Measurements from ENCODE around the gene ADARB2.

ADARB2 gene

GRCh38 chr10:1560535-1561192 lies 176.7 kb downstream of the ADARB2 start:
- H3K4me3 ChIP-seq: no peak overlapping the region
- H3K27ac ChIP-seq: no peak overlapping the region

- H3K4me3 ChIP-seq: no peak overlapping the region
- H3K27ac ChIP-seq: no peak overlapping the region
These were observed 177.6 kb downstream of the ADARB2 start for GRCh38 chr10:1559761-1560160.

GRCh38 chr10:1559311-1559710 lies 178.0 kb downstream of the ADARB2 start:
- H3K4me3 ChIP-seq: no peak overlapping the region
- H3K27ac ChIP-seq: no peak overlapping the region

GRCh38 chr10:1558906-1559305 lies 178.4 kb downstream of the ADARB2 start:
- H3K4me3 ChIP-seq: no peak overlapping the region
- H3K27ac ChIP-seq: no peak overlapping the region

GRCh38 chr10:1557081-1557480 lies 180.2 kb downstream of the ADARB2 start:
- H3K4me3 ChIP-seq: no peak overlapping the region

GRCh38 chr10:1556496-1556895 lies 180.8 kb downstream of the ADARB2 start:
- Histone ChIP-seq H3K27ac (no peak overlapping the region), H3K4me3 (no peak overlapping the region)

More at GRCh38 chr10:1557081-1557480, 180.2 kb downstream of the ADARB2 start:
- no peak overlapping the region for H3K27ac ChIP-seq

GRCh38 chr10:1553951-1554350 lies 183.4 kb downstream of the ADARB2 start:
- H3K27ac ChIP-seq: no peak overlapping the region

GRCh38 chr10:1552881-1553670 lies 184.2 kb downstream of the ADARB2 start:
- Histone ChIP-seq H3K4me3 (no peak overlapping the region), H3K27ac (no peak overlapping the region)

More at GRCh38 chr10:1553951-1554350, 183.4 kb downstream of the ADARB2 start:
- H3K4me3 ChIP-seq: no peak overlapping the region

- no peak overlapping the region for H3K27ac ChIP-seq
- H3K4me3 ChIP-seq: no peak overlapping the region
These were observed 184.9 kb downstream of the ADARB2 start for GRCh38 chr10:1552406-1552805.

GRCh38 chr10:1551636-1552338 lies 185.5 kb downstream of the ADARB2 start:
- Histone ChIP-seq H3K27ac (no peak overlapping the region), H3K4me3 (no peak overlapping the region)

GRCh38 chr10:1550616-1551015 lies 186.7 kb downstream of the ADARB2 start:
- no peak overlapping the region for H3K4me3 ChIP-seq

GRCh38 chr10:1550291-1550595 lies 187.1 kb downstream of the ADARB2 start:
- Histone ChIP-seq H3K4me3 (no peak overlapping the region), H3K27ac (no peak overlapping the region)

More at GRCh38 chr10:1550616-1551015, 186.7 kb downstream of the ADARB2 start:
- H3K27ac ChIP-seq: no peak overlapping the region

GRCh38 chr10:1549591-1550290 lies 187.6 kb downstream of the ADARB2 start:
- Histone ChIP-seq H3K4me3 (no peak overlapping the region), H3K27ac (no peak overlapping the region)

- H3K27ac ChIP-seq: no peak overlapping the region
- H3K4me3 ChIP-seq: no peak overlapping the region
These were observed 188.7 kb downstream of the ADARB2 start for GRCh38 chr10:1548596-1548995.

- no peak overlapping the region for H3K4me3 ChIP-seq
- H3K27ac ChIP-seq: no peak overlapping the region
These were observed 189.2 kb downstream of the ADARB2 start for GRCh38 chr10:1548146-1548545.

GRCh38 chr10:1546431-1547110 lies 190.8 kb downstream of the ADARB2 start:
- no peak overlapping the region for H3K27ac ChIP-seq
- H3K4me3 ChIP-seq: no peak overlapping the region

GRCh38 chr10:1545524-1545923 lies 191.8 kb downstream of the ADARB2 start:
- Histone ChIP-seq H3K27ac (no peak overlapping the region), H3K4me3 (no peak overlapping the region)

GRCh38 chr10:1544929-1545328 lies 192.4 kb downstream of the ADARB2 start:
- no peak overlapping the region for H3K27ac ChIP-seq
- H3K4me3 ChIP-seq: no peak overlapping the region

GRCh38 chr10:1544209-1544673 lies 193.1 kb downstream of the ADARB2 start:
- H3K27ac ChIP-seq: no peak overlapping the region
- no peak overlapping the region for H3K4me3 ChIP-seq

GRCh38 chr10:1543596-1543995 lies 193.7 kb downstream of the ADARB2 start:
- Histone ChIP-seq H3K4me3 (no peak overlapping the region), H3K27ac (no peak overlapping the region)
